DOHH2 (cell line): ENCODE measurements around the gene E2F6.

Experiments used
- H3F3A ChIP-seq: fragments of 200-600 bp; sonication (generic), shearing (Covaris generic); 2 replicates; pipeline ENCODE4 v1.6.0; 2016; ENCODE audit warnings: antibody characterized with exemption, mild to moderate bottlenecking; ENCODE audit not compliant: control insufficient read depth, insufficient read depth
- H3K27ac ChIP-seq: fragments of 200-600 bp; sonication (generic); 2 replicates; pipeline ENCODE4 v1.5.1; 2014; ENCODE audit warnings: low read depth, mild to moderate bottlenecking, low read length, moderate library complexity
- H3K27me3 ChIP-seq: fragments of 200-600 bp; sonication (generic); 2 replicates; pipeline ENCODE4 v1.6.1; 2014; ENCODE audit warnings: mild to moderate bottlenecking, low read length, mixed read lengths; ENCODE audit not compliant: control insufficient read depth
- H3K36me3 ChIP-seq: fragments of 200-600 bp; sonication (generic); 2 replicates; pipeline ENCODE4 v1.6.1; 2014; ENCODE audit warnings: mild to moderate bottlenecking, low read length, moderate library complexity, mixed read lengths; ENCODE audit not compliant: control insufficient read depth
- H3K4me1 ChIP-seq: fragments of 200-600 bp; sonication (generic); 2 replicates; pipeline ENCODE4 v1.6.1; 2014; ENCODE audit warnings: mild to moderate bottlenecking, low read length, mixed read lengths; ENCODE audit not compliant: control insufficient read depth
- H3K4me2 ChIP-seq: fragments of 200-600 bp; sonication (generic); 2 replicates; pipeline ENCODE4 v1.6.0; 2014; ENCODE audit warnings: mild to moderate bottlenecking, low read length, moderate library complexity
- H3K4me3 ChIP-seq: fragments of 200-600 bp; sonication (generic); 2 replicates; pipeline ENCODE4 v1.5.1; 2014; ENCODE audit warnings: mild to moderate bottlenecking, low read length, mixed read lengths
- H3K79me2 ChIP-seq: fragments of 200-600 bp; sonication (generic); 2 replicates; pipeline ENCODE4 v1.6.1; 2014; ENCODE audit warnings: mild to moderate bottlenecking, low read length, mixed read lengths; ENCODE audit not compliant: control insufficient read depth
- H3K9me2 ChIP-seq: fragments of 200-600 bp; sonication (generic); replicated peaks from 2 replicates; pipeline ENCODE4 v1.6.1; 2014; ENCODE audit warnings: mild to moderate bottlenecking, low read length, mixed read lengths; ENCODE audit not compliant: control insufficient read depth
- H3K9me3 ChIP-seq: fragments of 200-600 bp; sonication (generic); 2 replicates; pipeline ENCODE4 v1.6.1; 2014; ENCODE audit warnings: antibody characterized with exemption, low read length, mixed read lengths; ENCODE audit not compliant: control insufficient read depth, insufficient read depth
- H4K20me1 ChIP-seq: fragments of 200-600 bp; sonication (generic); 2 replicates; pipeline ENCODE4 v1.6.0; 2014; ENCODE audit warnings: low read depth, mild to moderate bottlenecking, antibody characterized with exemption, low read length, moderate library complexity; ENCODE audit not compliant: control insufficient read depth, insufficient read depth
- EZH2phosphoT487 ChIP-seq: fragments of 200-600 bp; sonication (generic); IDR thresholded peaks from 2 replicates; pipeline ENCODE4 v1.6.1; 2017; ENCODE audit warnings: borderline replicate concordance, mild to moderate bottlenecking, antibody characterized with exemption, low read length, moderate library complexity, mixed read lengths
- TF ChIP-seq, protein P1 (sequence below): fragments of 200-600 bp; sonication (generic); IDR thresholded peaks from one replicate; pipeline ENCODE4 v1.5.1; 2014; ENCODE audit warnings: antibody characterized with exemption, mild to moderate bottlenecking, low read depth, low read length; ENCODE audit not compliant: poor library complexity, severe bottlenecking

The E2F6 gene

DNA sequence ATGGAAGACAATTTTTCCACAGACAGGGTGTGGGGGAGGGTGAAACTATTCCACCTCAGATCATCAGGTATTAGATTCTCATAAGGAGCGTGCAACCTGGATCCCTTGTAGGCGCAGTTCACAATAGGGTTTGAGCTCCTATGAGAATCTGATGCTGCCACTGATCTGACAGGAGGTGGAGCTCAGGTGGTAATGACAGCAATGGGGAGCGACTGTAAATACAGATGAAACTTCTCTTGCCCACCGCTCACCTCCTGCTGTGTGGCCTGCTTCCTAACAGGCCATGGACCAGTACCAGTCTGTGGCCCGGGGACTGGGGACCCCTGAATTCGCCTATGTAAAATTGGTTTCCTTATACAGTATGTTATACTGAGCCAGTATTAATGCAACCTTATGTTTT lies 27.3 kb upstream of the E2F6 start:
- Histone ChIP-seq H3K9me3 (no peaks in the 10 kb centered on the region), H3K4me2 (no peak overlapping the region), H3K36me3 (no peaks in the 10 kb centered on the region), H3K79me2 (no peaks in the 10 kb centered on the region), H3K4me3 (no peak overlapping the region), H3K9me2 (no peaks in the 10 kb centered on the region), H4K20me1 (no peaks in the 10 kb centered on the region), H3K27me3 (0 out of 2 replicates have a peak, but pooled peaks cover 2% of the 10 kb centered on the region), H3K27ac (no peak overlapping the region), H3K4me1 (no peaks in the 10 kb centered on the region), H3F3A (no peaks in the 10 kb centered on the region)
- TF ChIP-seq EZH2phosphoT487: no peak
- TF ChIP-seq, protein P1, sequence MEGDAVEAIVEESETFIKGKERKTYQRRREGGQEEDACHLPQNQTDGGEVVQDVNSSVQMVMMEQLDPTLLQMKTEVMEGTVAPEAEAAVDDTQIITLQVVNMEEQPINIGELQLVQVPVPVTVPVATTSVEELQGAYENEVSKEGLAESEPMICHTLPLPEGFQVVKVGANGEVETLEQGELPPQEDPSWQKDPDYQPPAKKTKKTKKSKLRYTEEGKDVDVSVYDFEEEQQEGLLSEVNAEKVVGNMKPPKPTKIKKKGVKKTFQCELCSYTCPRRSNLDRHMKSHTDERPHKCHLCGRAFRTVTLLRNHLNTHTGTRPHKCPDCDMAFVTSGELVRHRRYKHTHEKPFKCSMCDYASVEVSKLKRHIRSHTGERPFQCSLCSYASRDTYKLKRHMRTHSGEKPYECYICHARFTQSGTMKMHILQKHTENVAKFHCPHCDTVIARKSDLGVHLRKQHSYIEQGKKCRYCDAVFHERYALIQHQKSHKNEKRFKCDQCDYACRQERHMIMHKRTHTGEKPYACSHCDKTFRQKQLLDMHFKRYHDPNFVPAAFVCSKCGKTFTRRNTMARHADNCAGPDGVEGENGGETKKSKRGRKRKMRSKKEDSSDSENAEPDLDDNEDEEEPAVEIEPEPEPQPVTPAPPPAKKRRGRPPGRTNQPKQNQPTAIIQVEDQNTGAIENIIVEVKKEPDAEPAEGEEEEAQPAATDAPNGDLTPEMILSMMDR: no peak

DNA sequence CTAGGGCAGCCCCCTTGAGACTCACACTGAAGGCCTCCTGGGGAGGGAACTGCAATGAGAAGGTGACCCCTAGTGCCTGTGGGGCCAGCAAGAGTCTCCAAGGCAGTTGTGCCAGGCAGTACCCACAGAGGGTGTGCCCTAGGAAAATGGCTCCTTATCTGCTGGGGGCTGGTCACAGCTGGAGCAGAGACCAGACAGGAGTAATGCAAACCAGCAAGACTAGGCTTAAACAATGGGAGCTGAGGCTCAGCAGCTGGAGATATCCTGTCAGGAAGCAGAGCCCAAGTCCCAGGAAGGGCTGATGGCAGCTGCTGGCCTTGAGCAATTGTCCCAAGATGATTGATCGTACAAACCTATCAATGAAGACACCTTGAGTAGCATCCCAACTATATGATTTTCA lies 26.8 kb upstream of the E2F6 start:
- Histone ChIP-seq H3K9me2 (no peaks in the 10 kb centered on the region), H3K9me3 (no peaks in the 10 kb centered on the region), H3K27me3 (0 out of 2 replicates have a peak, but pooled peaks cover 2% of the 10 kb centered on the region), H3K4me2 (no peak overlapping the region), H3K27ac (no peak overlapping the region), H3K36me3 (no peaks in the 10 kb centered on the region), H3K4me1 (no peaks in the 10 kb centered on the region), H4K20me1 (no peaks in the 10 kb centered on the region), H3K4me3 (no peak overlapping the region), H3F3A (no peaks in the 10 kb centered on the region), H3K79me2 (no peaks in the 10 kb centered on the region)
- TF ChIP-seq EZH2phosphoT487: no peak
- TF ChIP-seq, protein P1: no peak

DNA sequence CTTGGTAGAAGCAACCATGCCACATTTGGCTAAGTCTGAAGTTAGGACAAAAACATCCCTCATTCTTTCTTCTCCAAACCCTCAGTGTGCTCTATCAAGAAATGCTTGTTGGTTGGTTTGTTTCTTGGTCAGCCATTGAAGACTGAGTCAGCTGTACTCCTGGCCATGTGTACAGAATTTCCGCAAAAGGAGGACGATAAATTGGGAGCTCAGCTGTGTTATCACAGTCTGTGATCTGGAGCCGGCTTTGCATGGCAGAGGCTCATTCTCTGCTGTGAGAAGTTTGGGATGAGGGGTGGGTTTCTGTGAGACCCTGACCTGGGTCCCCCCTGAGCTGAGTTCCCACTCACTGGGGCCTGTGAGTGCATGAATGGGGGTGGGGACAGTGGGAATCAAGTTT lies 26.3 kb upstream of the E2F6 start:
- no peak overlapping the region for H3K4me3 ChIP-seq
- no peaks in the 10 kb centered on the region for H3K4me1 ChIP-seq
- H3K9me3 ChIP-seq: no peaks in the 10 kb centered on the region
- H3K36me3 ChIP-seq: no peaks in the 10 kb centered on the region
- H3K27me3 ChIP-seq: 0 out of 2 replicates have a peak, but pooled peaks cover 2% of the 10 kb centered on the region
- H3F3A ChIP-seq: no peaks in the 10 kb centered on the region
- H3K27ac ChIP-seq: no peak overlapping the region
- TF ChIP-seq EZH2phosphoT487: no peak
- TF ChIP-seq, protein P1: no peak
- H4K20me1 ChIP-seq: no peaks in the 10 kb centered on the region
- H3K79me2 ChIP-seq: no peaks in the 10 kb centered on the region
- H3K4me2 ChIP-seq: no peak overlapping the region
- no peaks in the 10 kb centered on the region for H3K9me2 ChIP-seq
